Limb (tissue), 2 donors: Measurements from ENCODE around the gene ZNF236.

Experiments used
- DNase-seq, 2 donors: peaks; one replicate each; pipeline ENCODE4 v3.0.0-alpha.2; 2016; ENCODE audit errors: extremely low spot score in 2 of 2

The ZNF236 gene

GRCh38 chr18:76821356-76821874, 942 bp upstream of the ZNF236 start:
- no peak for DNase-seq

- DNase-seq: peak; percentile 54 to 83
Observed at GRCh38 chr18:76821875-76822505, 367 bp upstream of the ZNF236 start.

GRCh38 chr18:76823161-76823538, 793 bp downstream of the ZNF236 start:
- no peak for DNase-seq

GRCh38 chr18:76823587-76824011, 1.2 kb downstream of the ZNF236 start:
- DNase-seq: peak in 1 of 2 donors; percentile 73

DNA sequence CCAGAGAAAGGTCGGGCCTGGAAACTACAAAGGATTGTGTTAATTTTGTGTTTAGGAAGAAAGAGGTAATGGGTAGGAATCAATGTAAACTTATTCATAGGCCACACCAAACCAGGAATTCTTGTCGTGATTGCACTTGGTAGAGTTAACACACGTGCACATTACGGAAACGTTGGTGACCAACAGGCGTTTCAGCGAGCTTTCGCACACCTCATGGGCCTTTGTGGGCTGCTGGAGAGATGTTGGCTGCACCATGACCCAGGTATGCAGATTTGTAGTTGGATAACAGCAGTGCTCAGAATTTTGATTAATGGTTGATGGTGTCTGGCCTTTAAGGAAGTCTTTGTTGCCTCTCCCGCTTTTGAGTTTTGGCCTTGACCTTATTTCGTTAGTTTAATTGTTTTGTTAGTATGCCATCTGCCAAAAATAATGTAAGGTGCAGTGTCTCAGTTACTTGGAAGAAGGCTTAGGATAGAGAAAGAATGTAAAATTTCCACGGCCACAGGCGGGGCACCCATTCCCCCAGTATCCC, 1.9 kb downstream of the ZNF236 start:
- DNase-seq: no peak

- no peak for DNase-seq
Observed at GRCh38 chr18:76824754-76825153, 2.4 kb downstream of the ZNF236 start.

DNA sequence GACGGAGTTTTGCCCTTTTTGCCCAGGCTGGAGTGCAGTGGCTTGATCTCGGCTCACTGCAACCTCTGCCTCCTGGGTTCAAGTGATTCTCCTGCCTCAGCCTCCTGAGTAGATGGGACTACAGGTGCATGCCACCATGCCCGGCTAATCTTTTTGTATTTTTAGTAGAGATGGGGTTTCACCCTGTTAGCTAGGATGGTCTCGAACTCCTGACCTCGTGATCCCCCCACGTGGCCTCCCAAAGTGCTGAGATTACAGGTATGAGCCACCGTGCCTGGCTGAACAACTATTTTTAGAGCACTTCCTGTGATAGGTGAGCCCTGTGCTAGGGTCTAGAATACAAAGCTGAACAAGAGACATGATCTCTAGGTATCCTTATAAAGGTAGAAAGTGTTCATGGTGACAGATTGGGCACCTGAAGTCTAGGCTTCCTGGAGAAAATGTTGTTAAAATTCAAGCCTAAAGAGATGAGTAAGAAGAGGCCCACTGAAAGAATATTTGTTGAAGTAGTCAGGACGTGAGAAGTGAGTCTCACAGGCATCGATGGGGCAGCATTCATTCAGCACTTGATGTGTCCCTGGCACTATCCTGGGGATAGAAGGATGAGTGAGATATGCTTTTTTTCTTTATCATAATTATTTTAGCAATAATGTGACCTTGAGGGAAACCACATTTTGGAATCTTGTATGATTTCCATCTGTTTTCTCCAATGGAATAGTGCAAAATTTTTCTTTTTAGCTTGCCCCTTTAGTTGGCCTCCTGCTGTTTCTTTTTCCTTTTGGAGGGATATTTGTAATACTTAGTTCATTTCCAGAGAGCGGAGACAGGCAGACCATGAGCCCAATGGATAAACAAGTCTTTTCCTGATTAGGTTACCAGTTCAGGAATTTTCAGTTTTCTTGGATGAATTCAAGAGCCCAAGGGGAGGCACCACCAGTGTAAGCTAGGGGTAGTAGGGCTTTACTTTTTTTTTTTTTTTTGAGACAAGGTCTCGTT, 5.1 kb downstream of the ZNF236 start:
- no peak for DNase-seq

- DNase-seq: no peak
Observed at GRCh38 chr18:76834379-76834778, 12.0 kb downstream of the ZNF236 start.

DNA sequence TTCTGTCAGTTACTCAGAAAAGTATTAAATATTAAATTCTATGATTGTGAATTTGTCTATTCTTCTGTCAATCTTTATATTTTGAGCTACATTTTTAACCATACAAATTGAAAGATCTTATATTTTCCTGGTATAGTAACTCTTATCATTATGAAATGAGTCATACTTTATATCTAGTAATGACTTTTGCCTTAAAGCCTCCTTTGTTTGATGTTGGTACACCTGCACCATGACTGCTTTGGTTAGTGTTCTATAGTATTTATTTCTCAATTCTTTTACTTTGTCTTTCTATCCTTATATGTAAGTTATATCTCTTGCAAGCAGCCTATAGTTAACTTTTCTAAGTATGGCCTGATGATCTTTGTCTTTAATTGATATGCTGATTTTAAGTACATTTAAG, 13.0 kb downstream of the ZNF236 start:
- no peak for DNase-seq

GRCh38 chr18:76837071-76837470, 14.7 kb downstream of the ZNF236 start:
- no peak for DNase-seq

GRCh38 chr18:76838182-76838581, 15.8 kb downstream of the ZNF236 start:
- DNase-seq: no peak

DNA sequence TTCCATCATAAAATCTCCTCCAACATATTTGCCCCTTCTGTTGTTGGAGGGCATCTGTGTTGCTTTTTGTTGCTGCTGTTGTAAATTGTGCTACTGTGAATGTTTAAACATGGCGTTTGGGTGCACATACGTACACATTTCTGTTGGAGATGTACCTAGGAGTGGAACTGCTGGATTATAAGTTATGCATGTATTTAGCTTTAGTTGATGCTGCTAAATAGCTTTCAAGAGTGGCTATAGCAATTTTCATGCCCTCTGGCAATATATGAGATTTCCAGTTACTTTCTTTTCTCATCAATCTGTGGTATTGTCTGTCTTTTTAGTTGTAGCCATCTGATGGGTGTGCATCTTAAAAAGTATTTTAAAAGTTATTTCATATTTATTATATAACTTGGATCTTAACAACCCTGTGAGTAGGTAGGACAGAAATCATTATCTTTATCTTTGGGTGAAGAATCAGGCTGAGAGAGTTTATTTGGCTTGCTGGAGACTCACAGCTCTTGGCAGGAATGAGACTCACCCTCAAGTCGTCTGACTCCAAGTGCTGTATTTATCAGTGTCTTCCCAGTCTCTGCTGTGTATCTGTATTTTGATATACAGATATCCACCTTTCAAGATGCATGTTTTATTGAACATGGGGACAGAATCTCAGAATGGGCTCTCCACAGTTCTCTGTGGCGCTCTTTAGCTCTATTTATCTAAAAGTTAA, 16.9 kb downstream of the ZNF236 start:
- DNase-seq: no peak

DNA sequence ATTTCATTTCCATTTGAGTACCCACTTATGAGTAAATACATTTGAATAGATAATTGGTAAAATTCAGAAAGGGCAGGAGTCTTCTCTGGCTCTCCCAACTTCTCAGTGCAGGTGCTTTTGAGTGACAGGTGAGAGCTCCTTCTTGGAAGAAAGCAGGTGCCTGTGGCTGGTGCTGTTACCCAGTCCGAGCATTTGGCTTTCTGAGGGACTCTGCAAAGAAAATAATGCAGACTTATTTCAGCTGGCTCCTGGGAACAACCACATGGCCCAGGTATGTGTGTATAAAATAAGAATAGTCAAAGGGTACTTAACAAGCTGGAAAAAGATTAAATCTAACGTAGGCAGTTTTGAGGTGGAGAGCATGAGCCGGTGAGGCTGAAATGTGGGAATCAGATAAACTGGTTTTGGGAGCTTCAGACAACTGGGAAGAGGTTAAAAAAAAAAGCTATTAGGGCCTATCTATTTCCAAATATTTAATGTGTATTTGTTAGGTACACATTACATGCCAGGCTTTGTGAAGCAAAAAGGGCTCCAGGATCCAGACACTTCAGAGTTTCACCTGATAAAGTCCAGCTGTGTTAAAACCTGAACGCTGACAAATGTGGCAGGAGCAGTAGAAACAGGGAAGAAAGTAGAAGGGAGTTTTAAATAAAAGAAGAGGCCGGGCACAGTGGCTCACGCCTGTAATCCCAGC, 20.6 kb downstream of the ZNF236 start:
- no peak for DNase-seq

GRCh38 chr18:76844144-76844543, 21.8 kb downstream of the ZNF236 start:
- no peak for DNase-seq

GRCh38 chr18:76844742-76845477, 22.6 kb downstream of the ZNF236 start:
- no peak for DNase-seq

- DNase-seq: no peak
Observed at GRCh38 chr18:76846217-76846616, 23.9 kb downstream of the ZNF236 start.

- no peak for DNase-seq
Observed at GRCh38 chr18:76847916-76848315, 25.6 kb downstream of the ZNF236 start.

- DNase-seq: no peak
Observed at GRCh38 chr18:76850112-76850511, 27.8 kb downstream of the ZNF236 start.

DNA sequence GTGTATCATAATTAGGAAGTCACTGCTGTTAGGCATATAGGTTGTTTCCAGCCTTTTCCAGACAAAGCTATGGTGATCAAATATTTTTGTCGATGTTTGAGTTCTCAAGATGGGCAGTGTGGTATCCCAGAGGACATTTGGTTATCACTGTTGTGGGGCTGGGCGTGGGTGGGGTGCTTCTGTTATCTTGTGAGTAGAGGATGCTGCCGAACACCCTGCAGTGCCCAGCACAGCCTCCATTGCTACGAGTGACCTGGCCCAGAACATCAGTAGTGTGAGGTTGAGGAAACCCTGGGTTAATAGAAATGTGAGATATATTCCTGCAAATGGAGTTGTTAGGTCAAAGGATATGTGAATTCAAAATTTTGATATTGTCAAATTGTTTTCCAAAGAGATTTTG, 33.2 kb downstream of the ZNF236 start:
- no peak for DNase-seq

GRCh38 chr18:76857476-76857875, 35.1 kb downstream of the ZNF236 start:
- DNase-seq: no peak
